GM12891 (cell line): ENCODE results near the gene TUT4.

Experiments used
- PAX5 ChIP-seq: IDR thresholded peaks from 2 replicates; pipeline ENCODE4 v1.6.1; 2011; ENCODE audit warnings: low read length, moderate library complexity, mild to moderate bottlenecking; ENCODE audit not compliant: insufficient read depth, severe bottlenecking
- POLR2A ChIP-seq: IDR thresholded peaks from 2 replicates; pipeline ENCODE4 v1.6.1; 2011; ENCODE audit warnings: low read depth, low read length, control low read depth
- POLR2AphosphoS5 ChIP-seq: IDR thresholded peaks from 2 replicates; pipeline ENCODE4 v1.6.1; 2011; ENCODE audit warnings: low read depth, low read length, control low read depth
- SPI1 ChIP-seq: IDR thresholded peaks from 2 replicates; pipeline ENCODE4 v1.6.1; 2011; ENCODE audit warnings: low read depth, low read length, control low read depth
- TAF1 ChIP-seq: IDR thresholded peaks from 2 replicates; pipeline ENCODE4 v1.6.1; 2011; ENCODE audit warnings: low read depth, low read length, control low read depth

DNA sequence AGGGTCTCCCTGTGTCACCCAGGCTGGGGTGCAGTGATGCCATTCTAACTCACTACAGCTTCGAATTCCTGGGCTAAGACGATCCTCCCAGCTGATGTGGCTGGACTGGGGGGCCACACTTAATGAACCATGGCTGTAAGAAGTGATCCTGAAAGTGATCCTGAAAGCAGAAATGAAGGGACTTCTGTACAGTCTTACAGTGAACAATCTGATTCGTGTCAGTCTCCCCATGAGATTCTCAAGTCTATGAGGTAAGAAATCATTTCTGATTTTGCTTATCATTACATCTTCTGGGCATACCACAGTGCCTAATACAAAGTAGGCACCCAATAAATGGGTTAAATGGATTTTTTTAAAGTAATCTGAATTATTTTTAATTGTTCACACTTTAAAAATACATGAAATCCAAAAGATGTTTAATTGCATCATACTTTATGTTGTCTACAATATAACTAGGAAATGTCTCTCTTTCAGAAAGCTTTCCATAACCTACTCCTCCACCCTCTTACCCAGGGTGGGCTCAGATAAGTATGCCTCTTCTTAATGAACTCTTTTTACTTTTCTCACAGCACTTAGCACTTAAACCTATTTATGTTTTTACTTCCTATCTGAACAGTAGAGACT, 21.5 kb downstream of the TUT4 start:
- TF ChIP-seq POLR2AphosphoS5: no peak
- no peak for TF ChIP-seq POLR2A
- TF ChIP-seq SPI1: no peak
- no peak for TF ChIP-seq PAX5
- no peak for TF ChIP-seq TAF1
